ENCODE measurements around the gene MISP3.
A peak's percentile ranks its signal among the peaks of the same experiment; 100 is the strongest.

The MISP3 gene

DNA sequence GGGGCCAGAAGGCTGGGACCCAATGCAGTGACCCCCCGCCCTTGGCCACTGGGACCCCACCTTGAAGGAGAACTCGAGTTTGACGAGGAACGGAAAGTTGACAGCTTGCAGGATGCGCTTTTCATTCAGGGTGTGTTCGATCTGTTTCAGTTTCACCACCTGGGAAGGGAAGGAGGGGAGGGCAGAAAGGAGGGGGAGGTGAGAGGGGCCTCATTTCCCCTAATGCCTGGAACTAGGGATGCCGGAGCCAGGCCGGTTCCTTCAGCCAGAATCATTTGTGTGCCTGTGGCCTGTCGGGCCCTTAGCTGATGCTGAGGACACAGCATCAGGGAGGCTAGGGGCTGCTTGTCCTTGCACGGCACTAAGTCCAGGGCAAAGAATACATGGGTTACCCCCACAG is 30.2 kb downstream of the MISP3 start:
- DNase-seq (ENCODE audit: low spot score), result no peak

DNA sequence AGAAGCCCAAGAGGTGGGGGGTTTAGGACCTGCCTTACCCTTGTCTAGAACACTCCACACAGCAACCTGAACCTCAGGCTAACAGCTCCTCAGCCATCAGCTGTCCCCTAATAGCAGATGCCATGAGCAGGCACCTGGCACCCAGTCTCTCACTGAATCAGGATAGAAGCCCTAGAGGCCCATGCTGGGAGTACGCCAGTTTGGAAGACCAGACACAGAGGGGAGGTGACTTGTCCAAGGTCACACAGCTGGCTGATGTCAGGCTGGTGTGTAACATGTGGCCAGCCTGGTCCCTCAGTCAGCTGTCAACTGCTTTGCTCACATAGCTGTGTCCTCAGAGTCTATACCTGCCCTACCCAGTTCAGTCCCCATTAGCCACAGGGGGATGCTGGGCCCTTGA is 30.7 kb downstream of the MISP3 start:
- DNase-seq (ENCODE audit: low spot score), result no peak

DNA sequence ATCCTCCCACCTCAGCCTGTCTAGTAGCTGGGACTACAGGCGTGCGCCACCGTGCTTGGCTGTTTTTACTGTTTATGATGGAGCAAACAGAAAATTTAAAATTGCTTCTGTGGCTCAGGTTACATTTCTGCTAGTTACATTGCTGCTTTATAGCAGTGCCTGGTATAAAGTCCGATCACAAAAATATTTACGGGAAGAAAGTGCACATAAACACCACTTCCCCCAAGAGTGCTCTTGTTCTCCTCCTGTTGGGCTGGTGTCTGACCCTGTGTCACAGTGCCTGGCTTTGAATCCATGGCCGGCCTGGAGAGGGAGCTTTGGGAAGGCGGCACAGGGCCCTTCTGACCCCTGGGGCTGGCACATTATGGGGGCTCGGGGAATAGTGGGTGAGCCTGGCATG is 33.1 kb downstream of the MISP3 start:
- no peak for DNase-seq (ENCODE audit: low spot score)

DNA sequence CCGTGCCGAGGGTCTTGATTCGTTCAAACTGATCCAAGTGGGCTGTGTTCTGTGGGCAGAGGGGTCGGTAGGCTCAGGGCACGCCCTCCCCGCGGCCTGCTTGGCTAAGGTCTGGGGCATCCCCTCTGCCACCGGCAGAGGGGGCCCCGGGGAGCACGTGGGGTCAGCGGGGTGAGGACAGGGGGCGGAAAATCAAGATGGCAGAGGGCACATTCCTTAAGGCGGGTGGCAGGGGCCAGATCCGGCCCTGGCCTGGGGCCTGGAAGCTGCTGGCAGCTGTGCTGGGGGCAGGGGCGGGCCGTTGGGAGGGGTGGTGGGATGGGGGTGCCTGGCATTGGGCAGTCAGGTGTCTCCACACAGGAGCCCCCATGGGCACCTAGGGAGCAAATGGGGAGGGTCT is 34.3 kb downstream of the MISP3 start:
- DNase-seq (ENCODE audit: low spot score), result no peak

DNA sequence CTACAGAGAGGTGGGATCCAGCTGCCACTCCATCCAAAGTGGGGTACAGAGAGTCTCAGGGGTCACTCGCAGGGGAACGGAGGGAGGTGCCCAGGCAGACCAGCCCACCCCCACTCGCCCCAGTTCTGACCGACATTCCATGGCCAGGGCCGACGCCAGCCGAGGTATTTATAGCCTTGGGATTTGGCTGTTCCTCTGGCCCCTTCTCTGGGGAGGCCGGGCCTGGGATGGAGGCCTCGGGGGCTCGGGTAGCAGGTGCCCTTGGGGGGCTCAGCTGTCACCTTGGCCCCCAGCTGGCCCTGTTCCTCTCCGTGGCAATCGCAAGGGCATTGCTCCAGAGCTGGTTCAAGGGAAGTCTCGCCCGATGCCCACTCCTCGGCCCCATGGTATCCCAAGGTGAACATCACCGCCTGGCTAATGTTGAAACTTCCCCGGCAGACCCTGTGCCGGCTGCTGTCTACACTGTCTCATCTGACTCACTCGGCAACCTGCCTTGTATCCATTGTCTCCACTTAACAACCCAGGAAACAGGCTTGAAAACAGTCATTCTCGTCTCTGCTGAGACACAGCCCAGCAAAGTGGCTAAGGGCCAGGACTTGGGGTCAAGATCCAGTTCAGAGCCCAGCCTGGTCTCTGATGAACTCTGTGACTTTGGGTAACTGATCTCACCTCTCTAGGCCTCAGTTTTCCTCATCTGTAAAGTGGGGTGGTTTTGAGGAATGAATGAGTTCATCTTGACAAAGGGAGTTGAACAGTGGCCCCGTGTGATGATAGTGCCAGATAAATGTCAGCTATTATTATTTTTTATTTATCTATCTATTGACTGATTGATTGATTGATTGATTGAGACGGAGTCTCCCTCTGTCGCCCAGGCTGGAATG is 35.2 kb downstream of the MISP3 start:
- DNase-seq (ENCODE audit: low spot score), result no peak

DNA sequence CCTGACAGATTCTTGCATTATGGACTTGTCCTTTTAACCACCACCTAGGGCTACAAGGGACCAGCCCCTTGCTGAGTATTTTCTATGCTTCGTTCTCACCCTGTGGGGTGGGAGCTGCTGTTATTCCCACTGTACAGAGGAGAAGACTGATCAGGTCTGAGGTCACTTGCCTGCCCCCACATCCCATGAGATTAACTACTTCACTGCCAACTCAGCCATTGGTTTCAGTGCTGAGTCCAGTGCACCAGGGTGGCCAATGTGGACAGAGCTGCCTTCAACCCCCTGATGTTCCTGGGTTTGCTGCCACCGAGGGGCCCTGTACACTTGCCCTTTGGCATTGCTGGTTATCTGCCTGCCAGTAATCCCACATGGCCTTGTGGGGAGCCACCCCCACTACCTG is 38.1 kb downstream of the MISP3 start:
- DNase-seq (ENCODE audit: low spot score), result no peak

DNA sequence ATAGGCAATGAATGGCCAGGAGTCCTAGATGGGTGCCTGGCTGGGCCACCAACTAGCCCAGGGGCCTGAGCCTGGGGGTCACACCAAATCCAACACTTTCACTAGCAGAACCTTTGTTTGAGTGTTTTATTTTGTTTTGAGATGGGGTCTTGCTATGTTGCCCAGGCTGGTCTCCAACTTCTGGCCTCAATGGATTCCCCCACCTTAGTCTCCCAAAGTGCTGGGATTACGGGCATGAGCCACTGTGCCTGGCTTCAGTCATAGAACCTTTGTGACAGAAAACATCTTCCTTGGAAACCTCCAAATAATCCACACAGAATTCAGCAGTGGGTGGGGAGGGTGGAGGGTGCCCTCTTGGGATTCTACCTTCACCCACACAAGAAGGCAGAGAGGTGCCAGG is 38.9 kb downstream of the MISP3 start:
- no peak for DNase-seq (ENCODE audit: low spot score)

DNA sequence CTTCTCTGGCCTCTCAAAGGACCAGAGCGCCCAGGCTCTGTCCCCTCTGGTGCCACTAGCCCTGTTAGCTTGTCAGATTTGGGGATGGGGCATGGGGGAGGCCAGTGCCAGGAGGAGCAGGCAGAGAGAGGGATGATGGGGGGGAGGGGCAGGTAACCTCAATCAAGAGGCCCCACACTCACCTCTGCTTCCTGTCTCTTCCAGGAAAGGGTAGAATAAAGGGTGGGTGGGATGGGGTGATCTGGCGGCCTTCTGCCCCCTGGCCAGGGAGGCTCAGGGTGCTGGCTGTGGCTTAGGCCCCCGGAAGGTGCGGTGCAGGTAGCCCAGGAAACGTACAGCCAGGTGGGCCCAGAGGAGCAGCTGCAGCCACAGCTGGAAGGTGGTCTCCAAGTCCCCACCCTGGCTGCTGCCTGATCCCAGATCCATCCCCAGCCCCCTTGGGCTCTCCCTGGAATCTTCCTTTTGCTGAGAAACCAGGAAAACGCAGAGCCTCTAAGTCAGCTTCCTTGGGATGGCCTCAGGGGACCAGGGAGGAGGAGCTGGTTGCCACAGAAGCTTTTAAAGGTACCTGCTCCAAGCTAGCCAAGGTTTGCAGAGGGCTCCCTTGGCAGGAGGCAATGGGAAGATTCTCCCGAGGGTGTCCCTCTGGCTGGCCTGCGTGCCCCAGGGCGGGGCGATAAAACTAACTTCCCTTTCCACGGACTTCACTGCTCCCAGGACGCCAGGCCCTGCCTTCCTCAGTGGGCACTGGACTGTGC is 39.6 kb downstream of the MISP3 start:
- no peak for DNase-seq (ENCODE audit: low spot score)

DNA sequence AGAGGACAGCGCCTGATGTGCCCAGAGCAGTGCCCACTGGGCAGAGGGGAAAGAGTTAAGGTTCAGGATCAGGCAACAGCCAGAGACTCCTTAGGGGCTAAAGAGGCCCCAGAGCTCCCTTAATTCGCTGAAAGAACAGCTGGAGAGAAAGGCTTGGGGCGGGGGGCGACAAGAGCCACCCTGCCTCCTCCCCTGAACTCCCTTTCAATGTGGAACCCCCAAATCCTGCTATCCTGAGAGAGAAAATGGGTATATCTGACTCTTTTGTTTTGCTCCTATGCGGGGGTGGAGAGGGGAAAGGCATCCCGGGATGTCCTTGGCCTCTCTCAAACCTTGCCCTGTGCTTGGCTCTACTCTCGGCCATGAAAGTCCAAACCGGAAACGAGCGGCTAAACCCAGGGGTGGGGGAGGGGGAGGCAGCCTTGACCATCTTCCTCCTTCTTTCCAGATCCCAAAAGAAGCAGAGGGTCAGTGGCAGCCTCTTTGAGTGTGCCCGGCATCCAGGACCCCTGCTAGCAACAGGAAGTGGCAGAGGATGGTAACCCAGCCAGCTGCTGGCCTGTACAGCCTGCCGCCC is 40.3 kb downstream of the MISP3 start:
- no peak for DNase-seq (ENCODE audit: low spot score)

DNA sequence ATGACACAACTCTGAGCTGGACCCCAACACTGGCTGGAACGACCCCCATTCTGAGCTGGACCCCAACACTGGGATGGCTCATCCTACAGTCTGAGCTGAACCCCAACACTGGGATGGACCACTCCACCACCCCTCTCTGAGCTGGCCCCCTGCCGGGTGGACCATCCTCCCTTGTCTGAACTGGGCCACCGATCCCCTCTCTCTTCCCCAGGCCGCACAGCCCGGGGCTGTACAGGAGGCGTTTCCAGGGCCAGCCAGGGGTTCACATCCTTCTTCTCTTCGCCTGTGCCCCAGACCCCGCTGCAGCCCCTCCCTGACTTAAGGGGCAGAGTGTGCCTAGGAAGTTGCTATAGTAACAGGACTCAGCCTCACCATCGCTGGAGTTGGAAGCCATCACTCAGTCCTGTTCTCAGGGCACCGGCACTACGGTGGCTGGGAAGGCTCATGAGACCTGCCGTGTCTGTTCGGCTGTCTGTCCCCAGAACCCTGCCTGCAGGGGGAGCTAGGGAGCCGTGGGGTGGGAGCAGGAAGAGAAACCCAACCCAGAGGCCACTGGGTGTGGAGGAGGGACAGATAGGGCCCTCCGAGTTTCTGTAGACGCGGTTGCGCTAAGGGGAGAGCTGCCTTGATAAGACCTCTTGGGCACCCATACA is 41.3 kb downstream of the MISP3 start:
- DNase-seq (ENCODE audit: low spot score), result no peak

DNA sequence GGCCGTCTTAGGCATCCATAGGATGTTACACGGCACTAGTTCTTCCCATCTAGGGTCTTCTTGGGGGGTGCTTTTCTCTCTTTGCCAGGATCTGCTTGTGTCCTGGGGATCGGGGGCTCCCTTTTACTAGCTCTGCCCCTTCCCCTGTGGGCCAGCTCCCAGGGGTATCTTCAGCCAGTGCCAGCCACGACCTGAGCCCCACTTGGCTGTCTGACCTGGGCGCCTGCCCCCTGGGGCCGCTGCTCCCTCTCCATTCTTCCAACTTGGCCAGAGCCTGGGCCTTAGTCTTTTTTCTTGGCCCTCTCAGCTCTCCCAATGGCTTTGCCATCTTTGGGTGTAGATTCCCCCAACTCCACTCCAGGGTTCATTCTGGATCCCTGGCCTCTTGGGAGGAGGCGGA is 41.9 kb downstream of the MISP3 start:
- DNase-seq (ENCODE audit: low spot score), result no peak

DNA sequence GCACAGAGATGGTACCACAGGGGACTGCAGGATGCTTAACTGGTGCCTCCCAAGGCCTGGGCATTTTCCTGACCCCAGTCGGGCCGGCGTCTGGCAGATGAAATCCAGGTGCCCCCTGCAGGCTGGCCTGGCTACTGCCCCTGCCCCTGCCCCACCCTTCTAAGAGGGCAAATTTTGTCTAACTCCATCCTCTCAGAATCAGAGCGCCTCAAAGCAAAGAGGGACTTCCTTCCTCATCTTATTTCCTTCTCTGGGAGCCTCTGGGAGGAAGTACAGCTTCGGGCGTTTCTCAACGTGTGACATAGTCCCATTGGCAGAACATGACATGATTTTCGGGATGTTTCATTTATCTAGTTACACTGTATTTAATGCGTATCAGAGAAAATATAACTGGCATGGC is 42.3 kb downstream of the MISP3 start:
- peak; percentile 38 for DNase-seq (ENCODE audit: low spot score)

DNA sequence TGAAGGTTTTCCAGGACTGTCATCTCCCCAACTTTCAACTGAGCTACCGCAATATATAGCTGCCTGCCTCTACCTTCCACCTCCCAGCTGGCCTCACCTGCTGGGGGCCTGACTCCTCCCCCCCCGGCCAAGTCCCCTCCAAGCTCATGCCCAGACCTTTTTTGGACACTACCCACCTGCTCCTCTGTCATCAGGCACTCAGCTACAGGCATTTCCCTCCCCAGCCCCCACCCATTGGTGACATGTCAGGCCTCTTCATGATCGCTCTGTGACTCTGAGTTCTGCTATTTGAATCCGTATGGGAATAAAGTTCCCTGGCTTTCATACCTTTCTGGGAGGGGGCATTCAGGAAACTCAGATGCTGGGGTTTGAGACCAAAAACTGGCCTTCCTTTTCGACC is 43.2 kb downstream of the MISP3 start:
- DNase-seq (ENCODE audit: low spot score), result no peak

DNA sequence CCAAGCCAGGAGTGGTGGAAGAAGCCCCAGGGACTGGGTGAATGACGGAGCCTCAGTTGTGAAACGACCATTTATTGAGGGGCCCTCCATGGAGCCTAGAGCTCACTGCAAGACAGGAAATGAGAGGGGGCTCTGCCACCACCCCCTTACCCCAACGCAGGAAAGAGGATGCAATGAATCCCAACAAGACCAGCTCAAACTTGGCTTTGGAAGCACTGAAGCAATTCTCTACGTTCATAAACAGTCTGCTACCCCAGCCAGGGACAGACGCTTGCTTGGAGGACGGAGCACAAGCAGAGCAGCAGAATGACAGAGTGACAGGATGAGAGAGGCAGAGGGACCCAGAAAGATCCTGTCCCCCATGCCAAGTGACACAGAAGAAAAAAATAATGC is 43.9 kb downstream of the MISP3 start:
- DNase-seq (ENCODE audit: low spot score), result no peak

DNA sequence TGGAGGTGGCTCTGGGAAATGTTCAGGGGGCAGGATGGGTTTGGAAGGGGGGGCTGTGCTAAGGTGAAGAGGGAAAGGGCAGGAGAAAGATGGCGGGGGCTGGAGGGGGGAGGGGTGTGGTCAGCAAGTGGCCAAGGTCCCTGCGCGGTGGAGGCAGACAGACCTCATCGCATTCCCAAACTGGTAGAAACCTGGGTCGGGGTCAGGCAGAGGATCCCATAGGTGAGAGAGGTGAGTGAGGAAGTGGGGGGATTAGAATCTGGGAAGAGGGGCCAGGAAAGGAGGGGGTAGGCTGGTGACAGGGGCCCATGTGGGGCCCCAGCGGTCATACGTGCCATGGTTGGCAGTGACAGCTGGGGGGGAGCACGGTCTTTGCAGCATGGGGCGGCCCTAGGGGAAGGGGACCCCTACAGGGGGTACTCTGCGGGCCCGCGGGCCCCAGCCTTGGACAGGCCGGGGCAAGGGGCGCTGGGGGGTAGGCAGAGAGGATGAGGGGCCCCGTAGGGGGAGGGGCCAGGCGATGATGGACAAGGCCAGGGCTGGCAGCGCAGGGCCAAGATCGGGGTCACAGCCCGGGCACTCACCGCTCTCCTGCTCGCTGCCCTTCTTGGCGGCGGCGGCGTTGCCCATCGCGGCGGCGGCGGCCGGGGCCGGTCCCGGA is 44.5 kb downstream of the MISP3 start:
- no peak for DNase-seq (ENCODE audit: low spot score)

DNA sequence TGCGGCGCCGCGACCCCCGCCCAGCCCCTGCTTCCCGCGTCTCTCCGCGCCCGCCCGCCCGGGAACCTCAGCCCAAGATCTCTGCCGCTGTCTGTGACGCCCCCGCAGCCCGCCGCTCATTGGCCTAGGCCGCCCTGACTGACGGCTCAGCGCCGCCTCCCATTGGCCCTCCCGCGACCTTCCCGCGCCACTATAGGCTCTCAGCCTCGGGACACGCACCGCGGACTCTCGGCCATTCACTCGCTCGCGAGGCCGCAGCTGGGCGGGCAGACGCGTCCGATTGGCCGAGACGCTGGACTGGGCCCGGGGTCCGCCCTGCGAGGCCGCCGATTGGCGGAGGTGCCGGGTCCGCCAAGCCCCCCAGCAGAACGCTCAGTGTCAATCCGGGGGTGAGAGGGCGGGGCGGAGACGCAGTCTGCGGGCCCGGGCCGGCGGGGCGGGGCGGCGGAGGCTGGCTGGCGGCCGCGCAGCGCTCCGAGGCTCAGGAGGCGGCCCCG is 45.1 kb downstream of the MISP3 start, which contains the start of gene PRKACA:
Gene PRKACA, minus strand, starts transcription at position 95 of the 497 bp plus-strand sequence. CDS start 215 bp downstream, outside the sequence.
- peak; percentile 99 for DNase-seq (ENCODE audit: low spot score)

DNA sequence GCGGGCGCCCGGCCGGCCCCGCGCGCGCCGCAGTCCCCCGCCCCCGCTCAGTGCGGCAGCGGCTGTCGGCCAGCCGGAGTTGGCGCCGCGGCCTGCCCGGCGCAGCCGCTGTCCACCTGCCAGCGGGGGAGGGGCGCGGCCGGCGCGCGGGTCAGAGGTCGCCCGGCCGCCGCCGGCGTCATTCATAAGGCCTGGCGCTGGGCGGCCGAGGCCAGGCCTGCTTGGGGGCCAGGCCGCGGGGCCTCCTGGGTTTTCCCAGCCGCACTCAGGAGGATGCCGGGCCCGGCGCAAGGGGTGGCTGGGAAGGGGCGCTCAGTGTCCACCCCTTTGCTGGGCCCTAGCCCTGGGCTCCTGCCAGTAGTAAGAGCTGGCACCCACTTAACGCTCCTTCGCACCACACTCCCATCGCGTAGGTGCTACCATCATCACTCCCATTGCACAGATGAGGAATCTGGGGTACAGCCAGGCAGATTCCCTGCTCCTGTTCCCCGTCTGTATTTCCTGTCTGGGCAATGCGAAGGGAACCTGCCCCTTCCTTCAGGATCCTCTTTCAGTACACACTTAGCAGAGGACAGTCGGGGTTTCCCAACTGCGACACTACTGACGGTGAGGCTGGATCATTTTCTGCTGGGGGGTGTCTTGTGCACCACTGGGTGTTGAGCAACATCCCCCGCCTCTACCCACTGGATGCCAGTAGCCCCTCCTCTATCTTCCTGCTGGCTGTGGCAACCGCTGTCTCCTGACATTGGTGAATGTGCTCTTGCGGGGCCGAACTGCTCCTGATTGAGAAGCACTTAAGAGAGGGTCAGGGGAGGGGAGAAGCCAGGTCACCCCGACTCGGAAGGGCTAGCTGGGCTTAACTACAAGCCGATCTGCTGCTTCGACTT is 45.8 kb downstream of the MISP3 start:
- DNase-seq (ENCODE audit: low spot score), result peak; percentile 38

DNA sequence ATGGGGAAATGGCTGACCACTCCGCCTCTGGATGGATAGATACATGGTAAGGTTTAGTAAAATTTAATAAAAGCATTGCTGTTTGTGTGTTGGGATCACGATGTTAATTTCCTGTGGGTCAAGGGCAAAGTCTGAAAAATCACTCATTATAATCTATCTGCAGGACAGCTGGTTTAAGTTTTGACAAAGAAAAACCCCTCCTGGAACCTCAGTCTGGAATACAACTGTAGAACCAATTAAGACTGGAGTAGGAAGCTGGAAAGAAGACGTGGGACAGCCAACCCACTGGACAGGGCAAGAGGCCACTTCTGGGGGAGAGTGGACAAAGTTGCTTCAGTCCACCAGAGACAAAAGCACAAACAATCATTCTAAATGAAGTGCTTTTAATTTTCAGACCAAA is 46.6 kb downstream of the MISP3 start:
- DNase-seq (ENCODE audit: low spot score), result no peak

DNA sequence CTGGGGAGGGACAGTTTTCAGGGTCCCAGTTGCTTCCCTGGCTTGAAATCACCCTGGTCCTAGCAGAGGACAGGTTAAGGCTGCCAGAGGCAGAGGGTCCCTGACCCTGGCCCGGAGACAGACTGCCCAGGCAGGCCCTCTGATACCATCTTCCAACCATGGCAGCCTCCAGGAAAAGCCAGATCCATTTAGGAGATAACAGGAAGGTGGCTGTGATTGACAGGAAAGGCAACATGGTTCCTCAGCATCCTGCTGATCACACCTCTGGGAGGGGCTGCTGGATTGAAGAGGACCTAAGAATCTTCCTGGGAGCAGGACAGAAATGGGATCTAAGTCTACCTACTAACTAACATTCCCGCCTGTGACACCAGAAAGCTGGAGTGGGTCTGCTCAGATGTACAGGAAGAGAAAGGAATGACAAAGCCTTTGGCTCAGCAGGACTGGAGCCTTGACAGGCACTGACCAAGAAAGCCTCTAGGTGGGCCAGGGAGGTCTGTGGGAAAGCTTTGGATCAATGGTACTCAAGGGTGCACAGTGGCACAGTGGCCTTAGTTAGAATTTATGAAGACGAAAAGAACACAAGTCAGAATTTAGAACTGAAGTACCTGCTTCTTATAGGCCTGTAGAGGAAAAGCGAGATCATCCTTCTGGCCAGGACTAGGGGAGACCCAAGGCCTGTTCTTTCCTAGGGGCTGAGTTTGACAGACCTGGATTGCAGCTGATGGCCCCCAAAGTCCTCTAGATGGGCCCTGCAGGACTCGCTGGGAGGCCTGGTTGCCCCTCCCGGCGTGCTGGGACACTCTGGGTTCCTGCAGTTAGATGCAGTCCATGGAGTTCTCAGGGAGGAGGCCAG is 47.3 kb downstream of the MISP3 start:
- no peak for DNase-seq (ENCODE audit: low spot score)

DNA sequence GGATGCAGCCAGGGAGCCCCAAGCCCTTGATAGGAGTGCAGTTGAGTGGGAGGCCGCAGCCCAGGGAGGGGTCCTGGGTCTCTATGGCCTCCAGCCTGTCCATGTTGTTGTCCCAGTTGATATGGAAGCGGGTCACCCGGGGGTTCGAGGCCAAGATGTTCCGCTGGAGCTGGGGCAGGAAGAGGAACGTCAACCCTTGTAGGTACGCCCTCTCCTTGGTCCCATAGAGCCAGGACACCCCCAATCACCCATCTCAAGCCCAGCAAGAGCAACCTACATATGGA is 47.9 kb downstream of the MISP3 start:
- no peak for DNase-seq (ENCODE audit: low spot score)

All from CD4-positive, alpha-beta T cell treated with Interleukin-6 at 100 ng/mL for 8 hours (primary cell).